H9 (cell line): ENCODE data around the gene PTPA. TPM values are rescaled to one million over a fixed set of nuclear protein-coding genes. Genes with fewer than 3 reads are reported as not detected.
A peak's percentile ranks its signal among the peaks of the same experiment; 100 is the strongest.

Source experiments
- DNase-seq: peaks from one replicate; pipeline ENCODE4 v3.0.0-alpha.2; 2017
- H2AFZ ChIP-seq: one replicate; pipeline ENCODE4 v1.6.1; 2013; ENCODE audit warnings: mild to moderate bottlenecking, low read length, control low read depth, moderate library complexity
- H2AK5ac ChIP-seq: 2 replicates; pipeline ENCODE4 v1.6.1; 2013; ENCODE audit warnings: low read length, control low read depth, mixed read lengths; ENCODE audit not compliant: insufficient read length
- H2BK120ac ChIP-seq: one replicate; pipeline ENCODE4 v1.6.1; 2013; ENCODE audit warnings: low read depth, mild to moderate bottlenecking, low read length, control low read depth, inconsistent platforms; ENCODE audit not compliant: poor library complexity, severe bottlenecking
- H2BK12ac ChIP-seq: 2 replicates; pipeline ENCODE4 v1.6.1; 2013; ENCODE audit warnings: low read length, control low read depth, mixed read lengths, low read depth; ENCODE audit not compliant: insufficient read length
- H2BK15ac ChIP-seq: 2 replicates; pipeline ENCODE4 v1.6.1; 2013; ENCODE audit warnings: low read depth, low read length, control low read depth
- H2BK20ac ChIP-seq: one replicate; pipeline ENCODE4 v1.6.1; 2013; ENCODE audit warnings: low read depth, mild to moderate bottlenecking, low read length, control low read depth, inconsistent platforms; ENCODE audit not compliant: poor library complexity, severe bottlenecking
- H2BK5ac ChIP-seq: 2 replicates; pipeline ENCODE4 v1.6.1; 2013; ENCODE audit warnings: low read length, control low read depth, mixed read lengths; ENCODE audit not compliant: insufficient read length
- H3K14ac ChIP-seq: 2 replicates; pipeline ENCODE4 v1.6.1; 2013; ENCODE audit warnings: low read length, control low read depth; ENCODE audit not compliant: insufficient read depth
- H3K18ac ChIP-seq: 2 replicates; pipeline ENCODE4 v1.6.1; 2013; ENCODE audit warnings: low read depth, mild to moderate bottlenecking, mixed read lengths, low read length, control low read depth; ENCODE audit not compliant: insufficient read length
- H3K23ac ChIP-seq: 2 replicates; pipeline ENCODE4 v1.6.1; 2013; ENCODE audit warnings: low read length, control low read depth, mixed read lengths, low read depth; ENCODE audit not compliant: insufficient read length
- H3K23me2 ChIP-seq: 2 replicates; pipeline ENCODE4 v1.6.1; 2013; ENCODE audit warnings: low read depth, mild to moderate bottlenecking, mixed read lengths, low read length, control low read depth; ENCODE audit not compliant: insufficient read length, poor library complexity, severe bottlenecking
- H3K27ac ChIP-seq: 2 replicates; pipeline ENCODE4 v1.5.1; 2013; ENCODE audit warnings: low read length, control low read depth, mixed read lengths, low read depth; ENCODE audit not compliant: insufficient read length
- H3K27me3 ChIP-seq: 2 replicates; pipeline ENCODE4 v1.6.1; 2013; ENCODE audit warnings: low read length, control low read depth, inconsistent platforms; ENCODE audit not compliant: insufficient read depth
- H3K4ac ChIP-seq: 2 replicates; pipeline ENCODE4 v1.6.1; 2013; ENCODE audit warnings: low read depth, mild to moderate bottlenecking, control low read depth, inconsistent platforms, low read length, moderate library complexity
- H3K4me1 ChIP-seq: 2 replicates; pipeline ENCODE4 v1.6.1; 2013; ENCODE audit warnings: low read length, control low read depth, inconsistent platforms; ENCODE audit not compliant: insufficient read depth
- H3K4me2 ChIP-seq: 2 replicates; pipeline ENCODE4 v1.6.1; 2013; ENCODE audit warnings: low read length, control low read depth, mixed read lengths; ENCODE audit not compliant: insufficient read length, insufficient read depth
- H3K56ac ChIP-seq: 2 replicates; pipeline ENCODE4 v1.6.1; 2013; ENCODE audit warnings: low read depth, mild to moderate bottlenecking, mixed read lengths, low read length, control low read depth; ENCODE audit not compliant: insufficient read length
- H3K79me1 ChIP-seq: 2 replicates; pipeline ENCODE4 v1.6.1; 2013; ENCODE audit warnings: low read depth, mild to moderate bottlenecking, moderate library complexity, low read length, control low read depth, inconsistent platforms; ENCODE audit not compliant: insufficient read depth, poor library complexity, severe bottlenecking
- H3K79me2 ChIP-seq: 2 replicates; pipeline ENCODE4 v1.6.1; 2013; ENCODE audit warnings: low read length, control low read depth, inconsistent platforms; ENCODE audit not compliant: insufficient read depth
- H3K9ac ChIP-seq: 2 replicates; pipeline ENCODE4 v1.6.1; 2013; ENCODE audit warnings: low read length, control low read depth, mixed read lengths; ENCODE audit not compliant: insufficient read length; ENCODE audit errors: extremely low read depth
- H3K9me3 ChIP-seq: one replicate; pipeline ENCODE4 v1.6.1; 2013; ENCODE audit warnings: low read depth, low read length, inconsistent platforms; ENCODE audit not compliant: control insufficient read depth
- H3T11ph ChIP-seq: one replicate; pipeline ENCODE4 v1.6.1; 2013; ENCODE audit warnings: mild to moderate bottlenecking, low read length, control low read depth, inconsistent platforms
- H4K20me1 ChIP-seq: one replicate; pipeline ENCODE4 v1.6.1; 2013; ENCODE audit not compliant: control insufficient read depth, insufficient read length, insufficient read depth
- H4K5ac ChIP-seq: 2 replicates; pipeline ENCODE4 v1.6.1; 2013; ENCODE audit warnings: low read depth, mild to moderate bottlenecking, mixed read lengths, low read length, control low read depth; ENCODE audit not compliant: insufficient read length
- H4K8ac ChIP-seq: replicated peaks from 2 replicates; pipeline ENCODE4 v1.6.1; 2013; ENCODE audit warnings: low read length, control low read depth, mixed read lengths, low read depth; ENCODE audit not compliant: insufficient read length
- H4K91ac ChIP-seq: 2 replicates; pipeline ENCODE4 v1.6.1; 2013; ENCODE audit warnings: low read depth, mild to moderate bottlenecking, moderate library complexity, mixed read lengths, low read length, control low read depth; ENCODE audit not compliant: insufficient read length
- H3K27ac Mint-ChIP-seq, 3 experiments: 2 replicates in 2 of 3; 3 replicates in 1 of 3; pipeline ENCODE4 v1.8.0; 2020 to 2021; ENCODE audit warnings: mixed read lengths in 3 of 3, mild to moderate bottlenecking in 1 of 3, moderate library complexity in 1 of 3
- H3K27me3 Mint-ChIP-seq: 2 replicates; pipeline ENCODE4 v1.8.0; 2021; ENCODE audit warnings: low read depth, mild to moderate bottlenecking, moderate library complexity, mixed read lengths
- H3K36me3 Mint-ChIP-seq, 3 experiments: 2 replicates in 2 of 3; 3 replicates in 1 of 3; pipeline ENCODE4 v1.8.0; 2020 to 2021; ENCODE audit warnings: low read depth in 3 of 3, mixed read lengths in 3 of 3; ENCODE audit not compliant: insufficient read depth in 1 of 3
- H3K4me1 Mint-ChIP-seq, 2 experiments: 2 replicates each; pipeline ENCODE4 v1.8.0; 2020; ENCODE audit warnings: mixed read lengths in 2 of 2
- H3K4me3 Mint-ChIP-seq, 2 experiments: 2 replicates in 1 of 2; 3 replicates in 1 of 2; pipeline ENCODE4 v1.8.0; 2020 to 2021; ENCODE audit warnings: mild to moderate bottlenecking in 2 of 2, mixed read lengths in 2 of 2, moderate library complexity in 1 of 2
- H3K9me3 Mint-ChIP-seq, 2 experiments: 2 replicates in 1 of 2; 3 replicates in 1 of 2; pipeline ENCODE4 v1.8.0; 2020; ENCODE audit warnings: mild to moderate bottlenecking in 2 of 2, mixed read lengths in 2 of 2, moderate library complexity in 1 of 2
- WGBS: extraction: QIAGEN DNeasy Blood & Tissue Kit; methylation state at CpG from one replicate; pipeline ENCODE4 v1.1.7; 2013; ENCODE audit warnings: missing lambda C conversion rate, low lambda C conversion rate, mixed read lengths; ENCODE audit not compliant: insufficient read length; ENCODE audit errors: extremely low coverage; 5-methylcytosine and 5-hydroxymethylcytosine counted together
- total RNA-seq: library from RNA; stranded (reverse); gene quantifications from 2 replicates; pipeline ENCODE4 v1.2.1, GENCODE V29; 2021
- TF ChIP-seq, protein P1 (sequence below): fragments of 200-600 bp; sonication (generic); conservative IDR thresholded peaks from 3 replicates; pipeline ENCODE4 v1.8.0; 2021; ENCODE audit warnings: antibody characterized with exemption, mild to moderate bottlenecking

PTPA gene
- total RNA-seq, 1 experiment from 2014 or later = 145 TPM

DNA sequence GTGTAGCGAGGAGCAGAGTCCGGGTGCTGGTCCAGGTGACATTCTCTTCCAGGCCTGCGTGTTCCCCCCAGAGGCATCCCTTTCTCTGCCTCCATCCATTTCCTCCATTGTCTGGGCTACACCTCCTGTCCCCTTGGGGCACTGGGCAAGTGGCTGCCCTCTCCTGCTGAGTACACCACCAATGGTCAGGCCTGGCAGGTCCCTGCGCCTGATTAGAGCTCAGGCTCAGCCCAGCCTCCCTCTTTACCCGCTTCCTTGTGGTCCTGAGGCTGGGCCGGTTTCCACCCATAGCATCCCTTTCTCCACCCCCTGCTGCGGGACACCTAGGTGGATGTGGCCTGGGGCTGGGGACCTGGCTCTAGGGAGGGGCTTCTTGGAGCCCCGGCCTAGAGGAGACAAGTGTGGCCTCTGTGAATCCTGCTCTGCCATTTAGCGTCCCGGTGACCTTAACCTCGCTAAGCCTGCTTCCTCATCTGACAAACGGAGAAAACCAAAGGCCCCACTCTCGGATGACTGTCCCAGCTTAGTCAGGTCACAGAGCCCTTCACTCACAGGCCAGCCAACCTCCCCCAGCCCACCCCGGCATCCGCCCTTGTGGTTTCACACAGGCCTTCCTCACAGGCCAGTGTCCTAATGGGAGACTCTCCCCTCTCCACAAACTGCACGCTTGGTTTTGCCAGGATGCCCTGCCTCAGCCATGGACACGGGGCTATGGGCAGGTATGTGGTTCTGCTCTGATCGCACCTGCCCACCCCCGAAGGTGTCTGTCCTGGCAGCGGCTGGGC, 17.4 kb upstream of the PTPA start:
- H3K27me3 ChIP-seq = no peaks in the 10 kb centered on the region
- H3K23me2 ChIP-seq = no peaks in the 10 kb centered on the region
- no peak overlapping the region for H3K14ac ChIP-seq
- no peak overlapping the region for H4K91ac ChIP-seq
- H3K27ac ChIP-seq = no peak overlapping the region
- no peak overlapping the region for H3K4ac ChIP-seq
- H2AK5ac ChIP-seq = no peak overlapping the region
- H3K18ac ChIP-seq = no peak overlapping the region
- no peak overlapping the region for H2BK20ac ChIP-seq
- no peak overlapping the region for H2AFZ ChIP-seq
- H3K23ac ChIP-seq = no peak overlapping the region
- Mint-ChIP-seq H3K27ac (peak overlapping the region in 2 of 3 experiments; percentile 84 to 96; a peak in 5 of 7 replicates), H3K4me1 (no peaks in the 10 kb centered on the region), H3K4me3 (no peak overlapping the region; a peak in 1 of 5 replicates), H3K9me3 (no peaks in the 10 kb centered on the region), H3K27me3 (no peaks in the 10 kb centered on the region), H3K36me3 (peaks cover 10 to 26% (median 12%) of the 10 kb centered on the region in 3 experiments; a peak in 6 of 7 replicates)
- no peaks in the 10 kb centered on the region for H3K79me1 ChIP-seq
- H4K20me1 ChIP-seq = no peaks in the 10 kb centered on the region
- TF ChIP-seq, protein P1, sequence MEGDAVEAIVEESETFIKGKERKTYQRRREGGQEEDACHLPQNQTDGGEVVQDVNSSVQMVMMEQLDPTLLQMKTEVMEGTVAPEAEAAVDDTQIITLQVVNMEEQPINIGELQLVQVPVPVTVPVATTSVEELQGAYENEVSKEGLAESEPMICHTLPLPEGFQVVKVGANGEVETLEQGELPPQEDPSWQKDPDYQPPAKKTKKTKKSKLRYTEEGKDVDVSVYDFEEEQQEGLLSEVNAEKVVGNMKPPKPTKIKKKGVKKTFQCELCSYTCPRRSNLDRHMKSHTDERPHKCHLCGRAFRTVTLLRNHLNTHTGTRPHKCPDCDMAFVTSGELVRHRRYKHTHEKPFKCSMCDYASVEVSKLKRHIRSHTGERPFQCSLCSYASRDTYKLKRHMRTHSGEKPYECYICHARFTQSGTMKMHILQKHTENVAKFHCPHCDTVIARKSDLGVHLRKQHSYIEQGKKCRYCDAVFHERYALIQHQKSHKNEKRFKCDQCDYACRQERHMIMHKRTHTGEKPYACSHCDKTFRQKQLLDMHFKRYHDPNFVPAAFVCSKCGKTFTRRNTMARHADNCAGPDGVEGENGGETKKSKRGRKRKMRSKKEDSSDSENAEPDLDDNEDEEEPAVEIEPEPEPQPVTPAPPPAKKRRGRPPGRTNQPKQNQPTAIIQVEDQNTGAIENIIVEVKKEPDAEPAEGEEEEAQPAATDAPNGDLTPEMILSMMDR = no peak
- H4K8ac ChIP-seq = no peak overlapping the region
- H3K4me2 ChIP-seq = no peak overlapping the region
- H2BK15ac ChIP-seq = no peak overlapping the region
- H3K56ac ChIP-seq = no peak overlapping the region
- H4K5ac ChIP-seq = no peak overlapping the region
- H3K79me2 ChIP-seq = no peaks in the 10 kb centered on the region
- H3T11ph ChIP-seq = no peak overlapping the region
- H2BK120ac ChIP-seq = no peak overlapping the region
- no peak overlapping the region for H2BK5ac ChIP-seq
- H3K9me3 ChIP-seq = no peaks in the 10 kb centered on the region
- H3K9ac ChIP-seq = no peak overlapping the region
- no peaks in the 10 kb centered on the region for H3K4me1 ChIP-seq
- no CpG with 5 or more reads among the region's 20 CpGs for WGBS
- H2BK12ac ChIP-seq = no peak overlapping the region
- DNase-seq = no peak
